C1 segment of cervical spinal cord (tissue), 14 donors: ENCODE results near the gene GGCT.
"Not testable (repeated sequence)": the region's sequence is repeated elsewhere in the genome, so short reads cannot be mapped to it uniquely, and the experiment has no call there.

ENCODE experiments used
- DNase-seq, 14 donors: peaks; one replicate each; lab custom pipeline; 2025; lab: John Stamatoyannopoulos, UW

GGCT gene, protein sequence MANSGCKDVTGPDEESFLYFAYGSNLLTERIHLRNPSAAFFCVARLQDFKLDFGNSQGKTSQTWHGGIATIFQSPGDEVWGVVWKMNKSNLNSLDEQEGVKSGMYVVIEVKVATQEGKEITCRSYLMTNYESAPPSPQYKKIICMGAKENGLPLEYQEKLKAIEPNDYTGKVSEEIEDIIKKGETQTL

DNA sequence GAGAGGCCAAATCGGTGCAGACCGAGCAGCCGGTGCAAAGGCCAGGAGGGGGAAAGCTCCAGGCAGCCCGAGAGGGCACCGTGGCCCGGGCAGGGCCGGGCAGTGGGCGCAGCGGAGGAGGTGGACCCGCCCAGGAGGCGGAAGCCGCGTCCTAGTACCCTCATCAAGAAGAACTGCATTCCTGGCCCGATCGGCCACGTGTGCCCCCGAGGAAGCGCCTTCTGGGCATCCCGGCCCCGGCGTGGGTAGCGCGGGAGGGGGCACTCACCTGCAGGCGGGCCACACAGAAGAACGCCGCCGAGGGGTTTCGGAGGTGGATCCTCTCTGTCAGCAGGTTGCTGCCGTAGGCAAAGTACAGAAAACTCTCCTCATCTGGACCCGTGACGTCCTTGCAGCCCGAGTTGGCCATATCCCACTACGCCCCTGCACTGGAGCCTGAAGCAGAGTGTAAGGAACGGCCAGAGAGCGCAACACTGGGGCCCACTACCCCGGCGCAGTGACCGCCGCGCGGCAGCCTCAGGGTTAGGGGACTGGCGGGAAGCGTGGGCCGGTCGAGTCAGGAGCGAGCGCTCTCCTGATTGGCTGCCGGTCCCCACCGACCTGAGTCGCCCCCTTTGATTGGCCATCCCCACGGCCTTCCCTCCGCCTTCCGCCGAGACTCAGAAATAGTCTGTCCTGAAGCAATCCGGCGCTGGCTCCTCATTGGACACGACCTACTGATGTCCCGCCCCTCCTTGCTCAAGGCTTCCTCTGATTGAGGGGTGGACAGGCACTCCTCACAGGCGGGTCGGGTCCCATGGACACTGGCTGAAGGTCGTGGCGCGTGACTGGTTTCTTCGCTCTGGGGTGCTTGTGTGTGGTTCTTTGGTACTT, at the start of gene GGCT:
Gene GGCT (minus strand): TSS at position 529 of the 873 bp plus-strand sequence. CDS start 120 bp downstream, at position 409.
- peak; percentile 63 to 99 (median 96) for DNase-seq

DNA sequence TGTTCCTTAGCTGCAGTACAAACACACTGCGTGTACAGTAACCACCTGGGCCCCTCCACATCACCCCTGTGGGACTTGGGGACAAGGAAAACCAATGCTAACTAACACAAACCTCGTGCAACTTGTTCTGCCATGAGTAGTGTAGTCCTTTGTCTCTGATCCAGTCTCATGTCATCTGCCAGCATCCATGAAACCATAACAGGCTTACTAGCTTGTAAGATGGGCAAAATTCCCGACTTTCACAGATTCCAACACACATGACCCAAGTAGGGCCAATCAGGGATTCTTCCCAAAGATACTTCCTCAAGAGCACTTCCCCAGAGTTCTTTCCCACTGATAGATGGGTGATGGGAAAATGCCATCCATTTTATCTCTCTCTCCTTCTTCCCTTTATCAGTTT, 48.9 kb upstream of the GGCT start:
- DNase-seq = no peak

DNA sequence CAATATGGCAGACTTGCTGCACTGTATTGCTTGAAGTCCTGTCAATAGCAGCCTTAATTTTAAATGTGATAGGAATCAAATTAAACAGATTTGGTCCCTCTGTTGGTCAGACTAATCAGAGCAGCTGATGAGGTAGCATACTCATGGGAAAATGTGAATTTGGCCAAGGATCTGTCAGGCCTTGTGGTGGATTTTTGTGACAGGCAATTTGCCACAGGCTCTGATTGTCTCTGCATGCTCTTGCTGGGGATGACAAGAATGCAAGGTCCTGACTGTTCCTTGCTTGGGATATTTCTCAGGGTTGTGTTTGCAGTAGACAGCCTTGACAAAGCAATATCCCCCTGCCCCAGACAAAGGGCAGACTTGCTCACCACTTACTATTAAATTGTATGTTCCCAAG, 48.5 kb upstream of the GGCT start:
- peak in 1 of 14 donors; percentile 57 for DNase-seq

DNA sequence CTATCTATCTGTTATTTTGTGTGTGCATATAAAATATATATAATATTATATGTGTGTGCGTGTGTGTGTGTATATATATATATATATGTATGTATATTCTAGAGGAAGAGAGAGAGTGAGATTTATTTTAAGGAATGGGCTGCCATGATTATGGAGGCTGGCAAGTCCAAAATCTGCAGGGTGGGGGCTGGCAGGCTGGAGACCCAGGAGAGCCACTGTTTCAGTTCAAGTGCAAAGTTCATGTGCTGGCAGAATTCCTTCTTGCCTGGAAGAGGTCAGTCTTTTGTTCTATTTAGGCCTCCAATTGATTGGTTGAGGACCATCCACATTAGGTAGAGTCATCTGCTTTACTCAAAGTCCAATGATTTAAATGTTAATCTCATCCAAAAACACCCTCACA, 47.7 kb upstream of the GGCT start:
- DNase-seq = no peak

- DNase-seq = no peak
Measured at GRCh38 chr7:30549931-30550493, 45.4 kb upstream of the GGCT start.

GRCh38 chr7:30548845-30549244, 44.2 kb upstream of the GGCT start:
- DNase-seq = peak in 11 of 14 donors; percentile 26 to 66 (median 46)

GRCh38 chr7:30546596-30546995, 42.0 kb upstream of the GGCT start:
- DNase-seq = no peak

DNA sequence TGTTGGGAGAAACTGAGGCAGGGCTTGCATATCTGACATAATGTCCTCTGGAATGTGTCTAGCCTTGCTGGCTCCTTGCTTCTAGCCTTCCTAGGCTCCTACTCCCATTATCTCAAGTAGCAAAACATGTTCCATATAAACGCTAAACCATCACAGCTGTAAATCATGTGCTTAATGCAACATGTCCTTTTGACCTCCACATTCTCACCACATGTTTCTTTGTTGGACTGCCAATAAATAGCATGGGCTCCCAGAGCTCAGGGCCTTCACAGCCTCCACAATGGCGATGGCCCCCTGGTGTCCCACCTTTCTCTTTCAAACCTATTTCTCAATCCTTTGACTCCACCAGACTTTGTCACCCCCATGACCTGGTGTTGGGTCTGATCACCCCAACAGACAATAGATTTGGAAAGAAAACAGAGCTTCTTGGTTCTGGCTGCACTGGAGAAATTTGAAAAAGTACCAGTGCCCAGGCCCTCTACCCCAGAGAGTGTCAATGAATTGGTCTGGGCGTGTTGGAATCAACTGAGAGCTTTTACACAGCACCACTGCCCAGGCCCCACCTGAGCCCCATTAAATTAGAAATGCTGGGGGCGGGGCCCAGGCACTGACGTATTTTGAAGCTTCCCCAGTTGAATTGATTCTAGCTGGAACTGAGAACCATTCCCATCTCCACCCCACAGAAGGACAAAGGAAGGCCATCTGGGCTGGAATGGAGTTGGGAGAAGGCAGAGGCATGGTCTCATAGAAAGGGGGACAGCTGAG, 41.3 kb upstream of the GGCT start:
- no peak for DNase-seq

GRCh38 chr7:30543813-30544525, 39.3 kb upstream of the GGCT start:
- DNase-seq = no peak

GRCh38 chr7:30543115-30543514, 38.5 kb upstream of the GGCT start:
- DNase-seq = not testable (repeated sequence)

GRCh38 chr7:30533886-30534285, 29.3 kb upstream of the GGCT start:
- DNase-seq = no peak

- DNase-seq = no peak
Measured at GRCh38 chr7:30531286-30531685, 26.7 kb upstream of the GGCT start.

DNA sequence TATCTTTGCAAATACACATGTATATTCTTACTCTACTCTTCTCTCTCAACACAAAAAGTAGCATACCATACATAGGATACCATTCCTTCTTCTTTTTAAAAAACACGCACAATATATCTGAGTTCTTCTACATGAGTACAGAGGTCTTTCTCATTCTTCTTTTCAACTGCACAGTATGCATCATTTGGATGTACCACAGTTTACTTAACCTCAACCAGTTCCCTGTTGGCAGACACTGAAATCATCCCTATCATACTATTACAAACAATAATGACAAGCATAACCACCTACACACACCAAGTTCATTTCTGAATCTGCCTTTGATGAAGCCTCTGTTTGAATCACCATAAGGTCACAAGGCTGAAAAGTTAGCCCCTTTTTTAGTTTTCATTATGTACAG, 25.7 kb upstream of the GGCT start:
- no peak for DNase-seq

- no peak for DNase-seq
Measured at GRCh38 chr7:30528779-30529178, 24.1 kb upstream of the GGCT start.

GRCh38 chr7:30527297-30527696, 22.7 kb upstream of the GGCT start:
- not testable (repeated sequence) for DNase-seq

DNA sequence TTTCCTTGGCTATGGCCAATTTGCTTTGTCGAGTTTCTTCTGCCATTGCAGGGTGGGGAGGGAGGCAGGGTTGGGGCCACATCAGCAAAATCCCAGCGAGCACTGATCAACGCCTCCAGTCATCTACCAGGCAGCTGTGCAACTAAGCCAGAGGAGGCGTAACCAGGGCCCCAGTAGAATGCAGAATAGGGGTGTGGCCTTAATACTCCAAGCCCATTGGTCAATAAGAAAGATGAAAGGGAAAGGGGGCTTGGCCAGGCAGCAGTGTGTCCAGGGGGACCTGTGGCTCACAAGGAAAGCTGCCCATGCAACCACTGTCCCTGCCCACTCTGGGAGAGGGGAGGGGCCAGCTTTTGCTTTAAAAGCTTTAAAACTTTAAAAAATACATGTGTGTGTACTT, 21.5 kb upstream of the GGCT start:
- DNase-seq = no peak

DNA sequence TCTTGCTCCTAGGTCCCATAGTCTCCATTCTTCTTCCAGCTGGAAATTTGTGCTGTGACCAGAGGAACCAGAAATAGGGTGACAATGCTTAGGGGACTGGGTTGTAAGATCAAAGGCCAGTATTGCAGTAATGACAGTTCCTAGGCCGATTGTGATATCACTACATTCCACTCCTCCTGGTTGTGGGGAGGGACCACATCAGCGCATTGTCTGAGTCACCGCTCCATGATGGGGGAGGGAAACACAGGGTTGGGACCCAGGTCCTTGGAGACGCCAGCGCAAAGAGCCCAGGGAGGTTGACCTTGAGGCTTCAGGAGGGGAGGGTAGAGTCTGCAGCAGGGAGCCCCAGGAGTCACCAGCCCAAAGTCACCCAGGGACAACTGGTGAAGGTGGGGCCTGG, 20.8 kb upstream of the GGCT start:
- no peak for DNase-seq

DNA sequence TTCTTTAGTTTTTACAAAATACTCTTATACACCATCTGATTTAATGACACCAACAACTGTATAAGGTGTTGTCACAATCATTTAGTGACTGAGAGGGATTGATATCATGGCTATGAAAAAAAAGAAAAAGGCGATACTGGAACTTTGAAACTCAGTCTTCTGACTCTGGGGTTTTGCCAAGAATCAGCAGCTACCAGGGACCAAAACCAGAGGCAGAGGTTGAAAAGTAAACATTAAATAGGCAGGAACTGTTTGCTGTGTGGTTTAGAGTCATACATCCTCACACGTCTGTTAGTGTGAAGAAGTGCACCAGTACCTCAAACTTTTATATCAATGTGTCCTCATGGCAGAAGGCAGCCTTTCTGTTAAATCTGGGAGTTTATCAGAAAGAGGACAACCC, 19.9 kb upstream of the GGCT start:
- no peak for DNase-seq

DNA sequence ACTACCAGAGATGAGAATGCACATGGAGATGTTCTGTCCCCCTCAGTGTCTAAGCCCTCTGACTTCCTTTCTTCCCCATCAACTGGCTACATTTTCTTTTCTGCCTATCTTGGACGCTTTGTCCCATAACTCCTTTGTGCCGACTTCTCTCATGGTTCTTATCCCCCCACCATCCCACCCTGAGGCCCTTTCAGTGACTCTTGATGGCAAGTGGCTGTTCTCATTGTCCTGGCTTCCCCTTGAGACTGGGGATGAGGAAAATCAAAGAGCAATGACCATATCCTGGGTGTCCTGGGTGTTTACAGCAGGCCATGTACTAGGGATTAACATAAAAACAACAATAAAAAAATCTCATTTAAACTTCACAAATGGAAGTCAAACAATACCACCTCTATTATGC, 18.8 kb upstream of the GGCT start:
- no peak for DNase-seq

GRCh38 chr7:30522159-30522558, 17.5 kb upstream of the GGCT start:
- no peak for DNase-seq

DNA sequence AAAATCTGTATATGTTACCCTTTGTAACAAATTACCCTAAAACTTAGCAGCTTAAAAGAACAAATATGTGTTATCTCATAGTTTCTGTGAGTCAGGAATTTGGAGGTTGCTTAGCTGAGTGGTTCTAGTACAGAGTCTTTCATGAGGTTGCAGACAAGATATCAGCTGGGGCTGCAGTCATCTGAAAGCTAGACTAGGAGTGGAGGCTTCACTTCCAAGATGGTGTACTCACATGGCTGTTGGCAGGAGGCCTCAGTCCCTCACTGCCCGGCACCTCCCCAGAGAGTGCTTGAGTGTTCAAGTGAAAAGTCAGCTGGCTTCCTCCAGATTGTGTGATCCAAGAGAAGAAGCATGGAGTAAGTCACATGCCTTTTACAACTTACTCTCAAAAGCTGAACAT, 16.9 kb upstream of the GGCT start:
- no peak for DNase-seq
